SU-DHL-6 (cell line): ENCODE results near the gene ABCC12.

ENCODE experiments used
- EZH2phosphoT487 ChIP-seq: fragments of 200-600 bp; sonication (generic), shearing (Covaris generic); conservative IDR thresholded peaks from 2 replicates; pipeline ENCODE4 v1.6.1; 2018; ENCODE audit warnings: mild to moderate bottlenecking, antibody characterized with exemption, low read length, moderate library complexity, mixed read lengths
- TF ChIP-seq, protein P1 (sequence below): fragments of 200-600 bp; sonication (generic); IDR thresholded peaks from one replicate; pipeline ENCODE4 v1.5.1; 2017; ENCODE audit warnings: antibody characterized with exemption, mild to moderate bottlenecking, low read length, moderate library complexity; ENCODE audit not compliant: insufficient read depth, poor library complexity, severe bottlenecking

DNA sequence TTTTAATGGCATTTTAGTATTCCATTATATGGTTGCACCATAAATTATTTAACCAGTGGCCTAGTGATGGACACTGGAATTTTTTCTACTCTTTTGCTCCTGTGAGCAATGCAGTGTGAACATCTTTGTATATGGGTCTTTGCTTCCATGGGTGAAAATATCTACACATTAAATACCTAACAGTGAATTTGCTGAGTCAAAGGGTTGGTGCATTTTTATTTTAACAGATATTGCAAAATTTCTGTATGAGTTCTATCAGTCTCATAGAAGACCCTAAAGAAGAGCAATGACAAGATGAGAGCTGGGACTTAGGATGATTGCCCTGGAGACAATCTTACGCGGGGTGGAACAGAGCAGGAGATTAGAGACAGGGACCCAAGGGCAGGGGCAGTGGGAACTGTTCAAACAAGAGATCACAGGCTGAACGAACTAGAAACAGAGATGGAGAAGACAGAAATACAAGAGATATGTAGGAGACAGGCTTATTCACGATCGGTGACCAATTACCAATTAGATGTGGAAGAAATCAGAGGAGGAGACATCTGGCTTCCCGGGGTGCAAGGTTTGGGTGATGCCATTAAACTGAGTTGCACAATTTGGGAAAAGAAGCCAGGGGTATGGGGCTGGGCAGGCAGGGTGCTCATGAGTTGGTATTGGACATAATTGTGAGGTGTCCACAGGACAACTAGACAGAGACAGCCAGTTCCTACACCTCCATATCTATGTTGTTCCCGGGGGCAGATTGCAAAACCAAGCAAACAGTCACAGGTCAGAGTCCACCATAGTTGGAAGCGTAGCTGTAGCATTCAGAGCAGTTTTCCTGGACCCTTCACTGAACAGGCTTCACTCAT lies 48.4 kb upstream of the ABCC12 start:
- TF ChIP-seq EZH2phosphoT487, result no peak
- TF ChIP-seq, protein P1, sequence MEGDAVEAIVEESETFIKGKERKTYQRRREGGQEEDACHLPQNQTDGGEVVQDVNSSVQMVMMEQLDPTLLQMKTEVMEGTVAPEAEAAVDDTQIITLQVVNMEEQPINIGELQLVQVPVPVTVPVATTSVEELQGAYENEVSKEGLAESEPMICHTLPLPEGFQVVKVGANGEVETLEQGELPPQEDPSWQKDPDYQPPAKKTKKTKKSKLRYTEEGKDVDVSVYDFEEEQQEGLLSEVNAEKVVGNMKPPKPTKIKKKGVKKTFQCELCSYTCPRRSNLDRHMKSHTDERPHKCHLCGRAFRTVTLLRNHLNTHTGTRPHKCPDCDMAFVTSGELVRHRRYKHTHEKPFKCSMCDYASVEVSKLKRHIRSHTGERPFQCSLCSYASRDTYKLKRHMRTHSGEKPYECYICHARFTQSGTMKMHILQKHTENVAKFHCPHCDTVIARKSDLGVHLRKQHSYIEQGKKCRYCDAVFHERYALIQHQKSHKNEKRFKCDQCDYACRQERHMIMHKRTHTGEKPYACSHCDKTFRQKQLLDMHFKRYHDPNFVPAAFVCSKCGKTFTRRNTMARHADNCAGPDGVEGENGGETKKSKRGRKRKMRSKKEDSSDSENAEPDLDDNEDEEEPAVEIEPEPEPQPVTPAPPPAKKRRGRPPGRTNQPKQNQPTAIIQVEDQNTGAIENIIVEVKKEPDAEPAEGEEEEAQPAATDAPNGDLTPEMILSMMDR, result no peak
